Neutrophil (primary cell): ENCODE measurements around the gene FGF14.
"Not testable (repeated sequence)": the region's sequence is repeated elsewhere in the genome, so short reads cannot be mapped to it uniquely, and the experiment has no call there.

ENCODE experiments used
- H3K27ac ChIP-seq: fragments of 200-600 bp; sonication (generic); 2 replicates; pipeline ENCODE4 v1.5.1; 2016; ENCODE audit warnings: mild to moderate bottlenecking, moderate library complexity
- H3K27me3 ChIP-seq: fragments of 200-600 bp; sonication (generic); 2 replicates; pipeline ENCODE4 v1.6.0; 2016; ENCODE audit warnings: mild to moderate bottlenecking
- H3K36me3 ChIP-seq: fragments of 200-600 bp; sonication (generic); 2 replicates; pipeline ENCODE4 v1.5.1; 2017
- H3K4me1 ChIP-seq, 2 experiments: fragments of 200-600 bp in 1 of 2; sonication (generic) in 1 of 2; 1 replicate in 1 of 2; 2 replicates in 1 of 2; pipeline versions ENCODE4 v1.5.1 to v1.6.1; 2013 to 2016; ENCODE audit warnings: low read depth in 1 of 2, low read length in 1 of 2, mild to moderate bottlenecking in 1 of 2, moderate library complexity in 1 of 2; ENCODE audit not compliant: control insufficient read depth in 1 of 2, insufficient read depth in 1 of 2
- H3K4me3 ChIP-seq, 2 experiments: fragments of 200-600 bp in 1 of 2; sonication (generic) in 1 of 2; 1 replicate in 1 of 2; 2 replicates in 1 of 2; pipeline ENCODE4 v1.5.1; 2013 to 2016; ENCODE audit warnings: low read depth in 1 of 2, low read length in 1 of 2, mild to moderate bottlenecking in 1 of 2, moderate library complexity in 1 of 2
- H3K9me3 ChIP-seq: fragments of 200-600 bp; sonication (generic); 2 replicates; pipeline ENCODE4 v1.5.1; 2016
- CTCF ChIP-seq: fragments of 200-600 bp; sonication (generic); IDR thresholded peaks from 2 replicates; pipeline ENCODE4 v1.5.1; 2016; ENCODE audit warnings: antibody characterized with exemption

Gene FGF14

GRCh38 chr13:102122147-102122546, 279.7 kb downstream of the FGF14 start:
- no peak for TF ChIP-seq CTCF

GRCh38 chr13:102117175-102117831, 284.5 kb downstream of the FGF14 start:
- H3K9me3 ChIP-seq, result no peaks in the 10 kb centered on the region
- TF ChIP-seq CTCF, result no peak
- H3K27me3 ChIP-seq, result no peaks in the 10 kb centered on the region
- no peak overlapping the region for H3K27ac ChIP-seq
- no peaks in the 10 kb centered on the region for H3K4me1 ChIP-seq
- no peaks in the 10 kb centered on the region for H3K36me3 ChIP-seq
- H3K4me3 ChIP-seq, result no peak overlapping the region

More at GRCh38 chr13:102122147-102122546, 279.7 kb downstream of the FGF14 start:
- Histone ChIP-seq H3K36me3 (no peaks in the 10 kb centered on the region), H3K27ac (no peak overlapping the region), H3K4me3 (no peak overlapping the region), H3K27me3 (no peaks in the 10 kb centered on the region), H3K4me1 (no peaks in the 10 kb centered on the region), H3K9me3 (no peaks in the 10 kb centered on the region)

GRCh38 chr13:102103469-102103868, 298.4 kb downstream of the FGF14 start:
- no peak for TF ChIP-seq CTCF
- Histone ChIP-seq H3K27ac (no peak overlapping the region), H3K9me3 (no peaks in the 10 kb centered on the region), H3K36me3 (no peaks in the 10 kb centered on the region), H3K27me3 (no peaks in the 10 kb centered on the region), H3K4me3 (no peak overlapping the region), H3K4me1 (no peaks in the 10 kb centered on the region)

GRCh38 chr13:102100234-102100633, 301.6 kb downstream of the FGF14 start:
- no peak for TF ChIP-seq CTCF
- Histone ChIP-seq H3K27me3 (no peaks in the 10 kb centered on the region), H3K36me3 (no peaks in the 10 kb centered on the region), H3K4me1 (no peaks in the 10 kb centered on the region), H3K27ac (no peak overlapping the region), H3K9me3 (no peaks in the 10 kb centered on the region), H3K4me3 (no peak overlapping the region)

GRCh38 chr13:102097708-102098107, 304.1 kb downstream of the FGF14 start:
- TF ChIP-seq CTCF, result no peak
- Histone ChIP-seq H3K9me3 (no peaks in the 10 kb centered on the region), H3K27me3 (no peaks in the 10 kb centered on the region), H3K4me1 (no peaks in the 10 kb centered on the region), H3K27ac (no peak overlapping the region), H3K36me3 (no peaks in the 10 kb centered on the region), H3K4me3 (no peak overlapping the region)

- not testable (repeated sequence) for H3K36me3 ChIP-seq, H3K4me1 ChIP-seq
Observed at GRCh38 chr13:102093288-102093687, 308.6 kb downstream of the FGF14 start.

More at GRCh38 chr13:102093288-102093687, 308.6 kb downstream of the FGF14 start:
- H3K27ac ChIP-seq, H3K27me3 ChIP-seq, H3K9me3 ChIP-seq, H3K4me3 ChIP-seq: not testable (repeated sequence)
